ENCODE results near the gene ADAM22.

- TF ChIP-seq, protein P1, sequence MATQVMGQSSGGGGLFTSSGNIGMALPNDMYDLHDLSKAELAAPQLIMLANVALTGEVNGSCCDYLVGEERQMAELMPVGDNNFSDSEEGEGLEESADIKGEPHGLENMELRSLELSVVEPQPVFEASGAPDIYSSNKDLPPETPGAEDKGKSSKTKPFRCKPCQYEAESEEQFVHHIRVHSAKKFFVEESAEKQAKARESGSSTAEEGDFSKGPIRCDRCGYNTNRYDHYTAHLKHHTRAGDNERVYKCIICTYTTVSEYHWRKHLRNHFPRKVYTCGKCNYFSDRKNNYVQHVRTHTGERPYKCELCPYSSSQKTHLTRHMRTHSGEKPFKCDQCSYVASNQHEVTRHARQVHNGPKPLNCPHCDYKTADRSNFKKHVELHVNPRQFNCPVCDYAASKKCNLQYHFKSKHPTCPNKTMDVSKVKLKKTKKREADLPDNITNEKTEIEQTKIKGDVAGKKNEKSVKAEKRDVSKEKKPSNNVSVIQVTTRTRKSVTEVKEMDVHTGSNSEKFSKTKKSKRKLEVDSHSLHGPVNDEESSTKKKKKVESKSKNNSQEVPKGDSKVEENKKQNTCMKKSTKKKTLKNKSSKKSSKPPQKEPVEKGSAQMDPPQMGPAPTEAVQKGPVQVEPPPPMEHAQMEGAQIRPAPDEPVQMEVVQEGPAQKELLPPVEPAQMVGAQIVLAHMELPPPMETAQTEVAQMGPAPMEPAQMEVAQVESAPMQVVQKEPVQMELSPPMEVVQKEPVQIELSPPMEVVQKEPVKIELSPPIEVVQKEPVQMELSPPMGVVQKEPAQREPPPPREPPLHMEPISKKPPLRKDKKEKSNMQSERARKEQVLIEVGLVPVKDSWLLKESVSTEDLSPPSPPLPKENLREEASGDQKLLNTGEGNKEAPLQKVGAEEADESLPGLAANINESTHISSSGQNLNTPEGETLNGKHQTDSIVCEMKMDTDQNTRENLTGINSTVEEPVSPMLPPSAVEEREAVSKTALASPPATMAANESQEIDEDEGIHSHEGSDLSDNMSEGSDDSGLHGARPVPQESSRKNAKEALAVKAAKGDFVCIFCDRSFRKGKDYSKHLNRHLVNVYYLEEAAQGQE (IDR thresholded peaks at IDR 0.05): no peak
- TF ChIP-seq, protein P2, sequence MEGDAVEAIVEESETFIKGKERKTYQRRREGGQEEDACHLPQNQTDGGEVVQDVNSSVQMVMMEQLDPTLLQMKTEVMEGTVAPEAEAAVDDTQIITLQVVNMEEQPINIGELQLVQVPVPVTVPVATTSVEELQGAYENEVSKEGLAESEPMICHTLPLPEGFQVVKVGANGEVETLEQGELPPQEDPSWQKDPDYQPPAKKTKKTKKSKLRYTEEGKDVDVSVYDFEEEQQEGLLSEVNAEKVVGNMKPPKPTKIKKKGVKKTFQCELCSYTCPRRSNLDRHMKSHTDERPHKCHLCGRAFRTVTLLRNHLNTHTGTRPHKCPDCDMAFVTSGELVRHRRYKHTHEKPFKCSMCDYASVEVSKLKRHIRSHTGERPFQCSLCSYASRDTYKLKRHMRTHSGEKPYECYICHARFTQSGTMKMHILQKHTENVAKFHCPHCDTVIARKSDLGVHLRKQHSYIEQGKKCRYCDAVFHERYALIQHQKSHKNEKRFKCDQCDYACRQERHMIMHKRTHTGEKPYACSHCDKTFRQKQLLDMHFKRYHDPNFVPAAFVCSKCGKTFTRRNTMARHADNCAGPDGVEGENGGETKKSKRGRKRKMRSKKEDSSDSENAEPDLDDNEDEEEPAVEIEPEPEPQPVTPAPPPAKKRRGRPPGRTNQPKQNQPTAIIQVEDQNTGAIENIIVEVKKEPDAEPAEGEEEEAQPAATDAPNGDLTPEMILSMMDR (IDR thresholded peaks at IDR 0.05): no peak
- no peak for TF ChIP-seq CBX2 (IDR thresholded peaks at IDR 0.05; ENCODE audit: borderline replicate concordance, low read depth)
Observed at GRCh38 chr7:88147949-88148348, 213.9 kb downstream of the ADAM22 start.

All from A549 (cell line).